NCI-H1436 treated with DMSO at 0.1 percent for 48 hours (cell line): ENCODE data around the gene EFNA2.
A peak's percentile ranks its signal among the peaks of the same experiment; 100 is the strongest.

Experiments
- DNase-seq: peaks from one replicate; lab custom pipeline; 2025; lab: John Stamatoyannopoulos, UW

Gene EFNA2

GRCh38 chr19:1249298-1249989 is 36.2 kb upstream of the EFNA2 start:
- DNase-seq: peak; percentile 90

GRCh38 chr19:1249990-1250436 is 35.7 kb upstream of the EFNA2 start:
- DNase-seq: no peak

GRCh38 chr19:1250437-1251260 is 35.0 kb upstream of the EFNA2 start:
- no peak for DNase-seq

GRCh38 chr19:1251330-1252220 is 34.1 kb upstream of the EFNA2 start:
- no peak for DNase-seq

- DNase-seq: no peak
Observed at GRCh38 chr19:1252221-1252820, 33.4 kb upstream of the EFNA2 start.

- peak; percentile 74 for DNase-seq
Observed at GRCh38 chr19:1252821-1253513, 32.7 kb upstream of the EFNA2 start.

- DNase-seq: no peak
Observed at GRCh38 chr19:1253514-1254080, 32.1 kb upstream of the EFNA2 start.

- no peak for DNase-seq
Observed at GRCh38 chr19:1254081-1254527, 31.6 kb upstream of the EFNA2 start.

- no peak for DNase-seq
Observed at GRCh38 chr19:1254530-1255185, 31.0 kb upstream of the EFNA2 start.

GRCh38 chr19:1255186-1256161 is 30.2 kb upstream of the EFNA2 start:
- DNase-seq: no peak

- DNase-seq: no peak
Observed at GRCh38 chr19:1256646-1257474, 28.8 kb upstream of the EFNA2 start.

GRCh38 chr19:1257475-1258162 is 28.1 kb upstream of the EFNA2 start:
- DNase-seq: no peak

GRCh38 chr19:1258163-1258492 is 27.5 kb upstream of the EFNA2 start:
- no peak for DNase-seq

GRCh38 chr19:1258707-1259205 is 26.9 kb upstream of the EFNA2 start:
- no peak for DNase-seq

- DNase-seq: no peak
Observed at GRCh38 chr19:1259206-1259875, 26.3 kb upstream of the EFNA2 start.

GRCh38 chr19:1259876-1260748 is 25.6 kb upstream of the EFNA2 start:
- no peak for DNase-seq
